ENCODE data around the gene PRAMEF13.
"Not testable (repeated sequence)": the region's sequence is repeated elsewhere in the genome, so short reads cannot be mapped to it uniquely, and the experiment has no call there.

PRAMEF13 gene, protein sequence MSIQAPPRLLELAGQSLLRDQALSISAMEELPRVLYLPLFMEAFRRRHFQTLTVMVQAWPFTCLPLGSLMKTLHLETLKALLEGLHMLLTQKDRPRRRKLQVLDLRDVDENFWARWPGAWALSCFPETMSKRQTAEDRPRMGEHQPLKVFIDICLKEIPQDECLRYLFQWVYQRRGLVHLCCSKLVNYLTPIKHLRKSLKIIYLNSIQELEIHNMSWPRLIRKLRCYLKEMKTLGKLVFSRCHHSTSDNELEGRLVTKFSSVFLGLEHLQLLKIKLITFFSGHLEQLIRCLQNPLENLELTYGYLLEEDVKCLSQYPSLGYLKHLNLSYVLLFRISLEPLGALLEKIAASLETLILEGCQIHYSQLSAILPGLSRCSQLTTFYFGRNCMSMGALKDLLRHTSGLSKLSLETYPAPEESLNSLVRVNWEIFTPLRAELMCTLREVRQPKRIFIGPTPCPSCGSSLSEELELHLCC

GRCh38 chr1:13201309-13201708, at the start of gene PRAMEF13:
Gene PRAMEF13 (minus strand): TSS chr1:13201409. CDS start chr1:13199589, 1,820 bp downstream.
- not testable (repeated sequence) for DNase-seq

- not testable (repeated sequence) for DNase-seq
Measured at GRCh38 chr1:13247122-13247521, 45.9 kb upstream of the PRAMEF13 start.

GRCh38 chr1:13246554-13246871, 45.3 kb upstream of the PRAMEF13 start:
- DNase-seq = not testable (repeated sequence)

DNA sequence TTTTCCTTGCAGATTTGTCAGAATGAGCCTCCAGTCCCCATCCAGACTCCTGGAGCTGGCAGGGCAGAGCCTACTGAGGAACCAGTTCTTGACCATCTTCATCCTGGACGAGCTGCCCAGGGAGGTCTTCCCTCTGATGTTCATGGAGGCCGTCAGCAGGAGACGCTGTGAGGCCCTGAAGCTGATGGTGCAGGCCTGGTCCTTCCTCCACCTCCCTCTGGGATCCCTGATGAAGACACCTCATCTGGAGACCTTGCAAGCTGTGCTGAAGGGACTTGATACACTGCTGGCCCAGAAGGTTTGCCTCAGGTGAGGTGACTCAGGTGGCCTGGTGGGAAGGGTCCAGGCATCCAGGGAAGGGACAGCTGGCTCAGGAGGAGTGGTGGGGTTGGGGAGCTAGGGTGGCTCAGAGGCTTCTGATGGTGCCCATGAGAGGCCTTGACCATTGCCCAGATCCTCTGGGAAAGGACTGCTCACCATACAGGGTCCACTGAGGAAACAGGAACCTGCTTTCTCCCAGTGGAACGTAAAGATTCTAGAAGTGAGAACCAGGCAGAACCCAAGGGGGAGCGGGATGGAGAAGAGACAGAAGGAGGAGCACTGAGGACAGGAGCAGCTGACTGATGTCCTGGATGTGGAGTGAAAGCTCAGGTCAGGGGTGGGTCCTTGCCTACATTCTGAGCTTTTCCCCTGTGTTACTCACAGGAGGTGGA, 44.8 kb upstream of the PRAMEF13 start:
- not testable (repeated sequence) for DNase-seq

DNA sequence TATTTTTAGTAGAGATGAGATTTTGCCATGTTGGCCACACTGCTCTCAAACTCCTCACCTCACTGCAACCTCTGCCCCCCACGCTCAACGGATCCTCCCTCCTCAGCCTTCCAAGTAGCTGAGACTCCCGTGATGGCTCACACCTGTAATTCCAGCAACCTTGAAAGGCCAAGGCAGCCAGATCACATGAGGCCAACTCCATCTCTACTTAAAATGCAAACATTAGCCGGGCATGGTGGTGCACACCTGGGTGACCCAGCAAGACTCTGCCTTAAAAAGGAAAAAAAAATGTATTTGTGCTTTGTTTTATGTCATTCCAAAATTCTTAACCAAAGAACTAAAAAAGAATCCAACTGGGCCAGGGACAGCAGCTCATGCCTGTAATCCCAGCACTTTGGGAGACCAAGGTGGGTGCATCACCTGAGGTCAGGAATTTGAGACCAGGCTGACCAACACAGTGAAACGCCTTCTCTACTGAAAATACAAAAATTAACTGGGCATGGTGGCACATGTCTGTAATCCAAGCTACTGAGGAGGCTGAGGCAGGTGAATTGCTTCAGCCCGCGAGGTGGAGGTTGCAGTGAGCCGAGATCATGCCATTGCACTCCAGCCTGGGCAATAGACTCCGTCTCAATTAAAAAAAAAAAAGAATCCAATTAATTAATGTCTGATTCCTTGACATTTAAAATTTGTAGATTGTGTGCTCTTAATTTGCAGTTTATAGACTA, 42.5 kb upstream of the PRAMEF13 start:
- DNase-seq = not testable (repeated sequence)

DNA sequence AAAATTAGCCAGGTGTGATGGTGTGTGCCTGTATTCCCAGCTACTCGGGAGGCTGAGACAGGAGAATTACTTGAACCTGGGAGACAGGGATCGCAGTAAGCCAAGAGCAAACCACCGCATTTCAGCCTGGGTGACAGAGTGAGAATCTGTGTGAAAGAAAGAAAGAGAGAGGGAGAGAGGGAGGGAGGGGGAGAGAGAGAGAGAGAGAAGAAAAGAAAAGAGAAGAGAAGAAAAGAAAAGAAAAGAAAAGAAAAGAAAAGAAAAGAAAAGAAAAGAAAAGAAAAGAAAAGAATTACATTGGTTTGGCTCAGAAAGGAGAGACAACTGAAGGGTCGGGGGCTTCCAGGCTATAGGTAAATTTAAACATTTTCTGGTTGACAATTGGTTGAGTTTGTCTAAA, 38.4 kb upstream of the PRAMEF13 start:
- DNase-seq = not testable (repeated sequence)

DNA sequence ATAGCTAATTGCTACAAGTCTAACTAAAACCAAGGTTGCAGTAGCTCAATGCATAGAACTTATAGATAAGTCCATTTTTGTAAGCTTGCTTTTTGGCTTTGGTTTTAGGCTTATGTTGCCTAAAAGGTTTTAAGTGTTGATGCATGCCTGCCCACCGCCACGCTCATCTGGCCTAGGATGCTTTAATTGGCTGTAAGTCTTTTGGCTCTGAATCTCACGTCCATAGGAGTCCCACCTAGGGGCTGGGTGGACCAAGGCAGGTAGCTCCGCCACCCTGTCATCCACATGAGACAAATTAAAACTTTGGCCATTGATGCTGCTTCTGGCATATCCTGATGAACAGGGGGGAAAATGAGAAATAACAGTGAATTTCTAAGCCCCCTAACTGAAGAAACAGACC, 36.4 kb upstream of the PRAMEF13 start:
- not testable (repeated sequence) for DNase-seq

GRCh38 chr1:13234057-13234456, 32.8 kb upstream of the PRAMEF13 start:
- DNase-seq = not testable (repeated sequence)

DNA sequence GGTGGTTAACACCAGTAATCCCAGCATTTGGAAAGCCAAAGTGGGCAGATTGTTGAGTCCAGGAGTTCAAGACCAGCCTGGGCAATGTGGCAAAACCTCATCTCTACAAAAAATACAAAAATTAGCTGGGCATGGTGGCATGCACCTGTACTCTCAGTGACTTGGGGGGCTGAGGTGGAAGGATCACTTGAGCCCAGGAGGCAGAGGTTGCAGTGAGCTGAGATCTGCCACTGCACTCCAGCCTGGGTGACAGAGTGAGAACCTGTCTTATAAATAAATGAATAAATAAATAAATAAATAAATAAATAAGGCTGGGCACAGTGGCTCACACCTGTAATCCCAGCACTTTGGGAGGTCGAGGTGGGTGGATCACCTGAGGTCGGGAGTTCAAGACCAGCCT, 30.8 kb upstream of the PRAMEF13 start:
- not testable (repeated sequence) for DNase-seq

DNA sequence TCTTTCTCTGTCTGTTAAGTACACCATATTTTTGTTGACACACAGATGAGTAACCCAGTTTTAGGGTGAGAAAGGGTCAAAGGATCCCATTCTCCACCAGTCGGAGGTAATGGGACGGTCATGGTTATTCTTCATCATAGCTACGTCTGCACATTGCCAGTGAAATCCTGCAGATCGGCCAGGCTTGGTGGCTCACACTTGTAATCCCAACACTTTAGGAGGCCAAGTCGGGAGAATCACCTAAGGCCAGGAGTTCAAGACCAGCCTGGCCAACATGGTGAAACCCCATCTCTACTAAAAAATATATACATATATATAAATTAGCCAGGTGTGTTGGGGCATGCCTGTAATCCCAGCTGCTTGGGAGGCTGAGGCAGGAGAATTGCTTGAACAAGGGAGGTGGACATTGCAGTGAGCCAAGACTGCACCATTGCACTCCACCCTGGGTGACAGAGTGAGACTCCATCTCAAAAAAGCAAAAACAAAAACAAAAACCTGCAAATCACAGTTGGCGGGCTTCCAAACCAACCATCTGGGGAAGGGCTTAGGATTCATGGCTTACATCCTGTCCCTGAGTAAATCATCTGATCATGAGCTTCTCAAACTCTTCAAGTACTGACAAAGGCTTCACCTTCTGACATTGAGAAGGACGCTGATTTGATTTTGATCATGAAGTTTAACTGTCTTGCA, 30.0 kb upstream of the PRAMEF13 start:
- DNase-seq = not testable (repeated sequence)

DNA sequence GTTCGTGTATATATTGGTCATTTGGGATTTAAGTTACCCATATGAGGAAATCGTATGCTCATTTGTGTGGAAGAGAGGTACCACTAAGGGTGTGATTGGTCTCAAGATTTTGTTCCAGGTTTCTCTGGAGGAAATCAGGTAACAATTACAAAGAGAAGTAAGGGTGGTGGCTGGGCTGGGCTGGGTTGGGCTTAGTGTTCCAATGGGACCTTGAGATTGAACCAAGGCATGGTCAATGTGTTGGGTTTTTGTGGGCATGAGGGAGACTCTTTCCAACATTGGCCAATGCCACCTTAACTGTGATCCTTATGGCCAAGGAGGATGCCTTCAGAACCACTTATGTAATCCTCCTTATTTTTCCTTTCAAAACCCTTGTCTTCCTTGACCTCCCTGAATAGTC, 29.4 kb upstream of the PRAMEF13 start:
- not testable (repeated sequence) for DNase-seq

- not testable (repeated sequence) for DNase-seq
Measured at GRCh38 chr1:13230096-13230495, 28.9 kb upstream of the PRAMEF13 start.

- DNase-seq = no peak
Measured at GRCh38 chr1:13228343-13228781, 27.2 kb upstream of the PRAMEF13 start.

DNA sequence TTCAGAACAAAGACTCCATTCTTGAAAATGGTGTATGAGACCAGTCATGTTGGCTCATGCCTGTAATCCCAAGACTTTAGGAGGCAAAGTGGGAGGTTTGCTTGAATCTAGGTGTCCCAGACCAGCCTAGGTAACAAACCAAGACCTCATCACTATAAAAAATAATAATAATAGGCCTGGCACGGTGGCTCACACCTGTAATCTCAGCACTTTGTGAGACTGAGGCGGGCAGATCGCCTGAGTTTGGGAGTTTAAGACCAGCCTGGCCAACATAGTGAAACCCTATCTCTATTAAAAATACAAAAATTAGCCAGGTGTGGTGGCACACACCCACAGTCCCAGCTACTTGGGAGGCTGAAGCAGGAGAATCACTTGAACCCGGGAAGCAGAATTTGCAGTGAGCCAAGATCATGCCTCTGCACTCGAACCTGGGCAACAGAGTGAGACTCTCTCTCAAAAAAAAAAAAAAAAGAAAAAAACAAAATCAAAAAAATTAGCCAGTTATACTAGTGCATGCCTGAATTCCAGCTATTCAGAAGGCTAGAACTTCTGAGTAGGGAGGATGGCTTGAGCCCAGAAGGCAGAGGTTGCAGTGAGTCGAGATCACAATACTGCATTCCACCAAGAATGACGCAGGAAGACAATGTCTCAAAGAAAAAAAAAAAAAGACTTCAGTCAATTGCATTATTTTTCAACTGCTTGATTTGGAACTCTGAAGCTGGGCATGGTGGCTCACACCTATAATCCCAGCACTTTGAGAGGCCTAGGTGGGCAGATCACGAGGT, 26.3 kb upstream of the PRAMEF13 start:
- not testable (repeated sequence) for DNase-seq

DNA sequence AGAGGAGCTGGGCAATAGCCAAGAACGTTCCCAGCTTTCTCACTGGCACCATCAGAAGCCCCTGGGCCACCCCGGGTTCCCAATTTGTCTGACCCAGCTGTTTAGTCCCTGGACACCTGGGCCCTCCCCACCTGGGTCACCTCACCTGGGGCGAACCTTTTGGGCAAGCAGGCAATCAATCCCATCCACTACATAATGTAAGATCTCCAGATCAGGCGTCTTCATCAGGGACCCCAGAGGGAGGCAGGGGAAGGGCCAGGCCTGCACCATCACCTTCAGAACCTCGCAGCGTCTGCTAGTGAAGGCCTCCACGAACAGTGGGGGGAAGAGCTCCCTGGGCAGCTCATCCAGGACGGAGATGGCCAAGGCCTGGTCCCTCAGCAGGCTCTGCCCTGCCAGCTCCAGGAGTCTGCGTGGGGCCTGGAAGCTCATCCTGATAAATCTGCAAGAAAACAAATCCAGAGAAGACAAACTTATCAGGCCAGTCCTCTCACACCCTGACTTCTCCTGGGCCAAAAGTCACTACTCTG, 24.5 kb upstream of the PRAMEF13 start, which contains the start of gene PRAMEF18:
PRAMEF18 (minus strand) TSS at position 480 of the 530 bp plus-strand sequence; CDS start at position 432, 48 bp downstream.
- DNase-seq = not testable (repeated sequence)

- no peak for DNase-seq
Measured at GRCh38 chr1:13224480-13225060, 23.4 kb upstream of the PRAMEF13 start.

- not testable (repeated sequence) for DNase-seq
Measured at GRCh38 chr1:13222788-13223187, 21.6 kb upstream of the PRAMEF13 start.

DNA sequence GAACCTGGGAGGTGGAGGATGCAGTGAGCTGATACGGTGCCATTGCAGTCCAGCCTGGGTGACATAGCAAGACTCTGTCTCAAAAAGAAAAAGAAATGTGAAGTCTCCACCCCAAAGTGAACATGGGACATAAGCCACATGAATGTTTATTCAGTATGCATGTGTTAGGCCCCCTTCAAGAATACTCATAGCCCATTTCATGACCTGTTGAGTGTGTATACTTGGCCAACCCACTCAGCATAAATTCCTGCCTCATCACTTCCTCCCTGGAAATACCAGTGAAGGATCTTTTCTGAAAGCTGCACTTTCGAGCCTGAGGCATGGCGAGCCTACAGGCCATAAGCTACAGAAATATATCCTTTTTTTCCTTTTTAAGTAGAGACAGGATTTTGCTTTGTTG, 18.0 kb upstream of the PRAMEF13 start:
- not testable (repeated sequence) for DNase-seq

GRCh38 chr1:13216619-13217018, 15.4 kb upstream of the PRAMEF13 start:
- DNase-seq = not testable (repeated sequence)

DNA sequence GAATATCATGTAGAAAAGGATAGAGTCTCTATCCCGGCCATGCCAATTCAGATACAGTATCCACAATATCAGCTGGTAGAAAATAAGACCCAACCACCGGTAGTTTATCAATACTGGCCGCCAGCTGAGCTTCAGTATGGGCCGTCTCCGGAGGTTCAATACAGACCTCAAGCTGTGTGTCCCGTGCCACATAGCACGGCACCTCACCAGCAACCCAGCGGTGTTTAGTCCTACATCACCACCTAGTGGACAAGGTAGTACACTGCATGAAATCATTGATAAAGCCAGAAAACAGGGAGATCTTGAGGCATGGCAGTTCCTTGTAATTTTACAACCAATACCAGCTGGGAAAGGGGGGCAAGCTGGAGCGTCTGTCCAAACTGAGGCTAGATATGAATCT, 7.5 kb upstream of the PRAMEF13 start:
- not testable (repeated sequence) for DNase-seq

GRCh38 chr1:13171548-13171947, 29.7 kb downstream of the PRAMEF13 start, which contains the start of gene PRAMEF9:
Gene PRAMEF9 (plus strand): TSS chr1:13171848. CDS start chr1:13175281, 3,433 bp downstream.
- not testable (repeated sequence) for DNase-seq
